ENCODE data around the gene DYNC1LI2.

The DYNC1LI2 gene

GRCh38 chr16:66735891-66736290, 15.5 kb downstream of the DYNC1LI2 start:
- no peak for FAIRE-seq

DNA sequence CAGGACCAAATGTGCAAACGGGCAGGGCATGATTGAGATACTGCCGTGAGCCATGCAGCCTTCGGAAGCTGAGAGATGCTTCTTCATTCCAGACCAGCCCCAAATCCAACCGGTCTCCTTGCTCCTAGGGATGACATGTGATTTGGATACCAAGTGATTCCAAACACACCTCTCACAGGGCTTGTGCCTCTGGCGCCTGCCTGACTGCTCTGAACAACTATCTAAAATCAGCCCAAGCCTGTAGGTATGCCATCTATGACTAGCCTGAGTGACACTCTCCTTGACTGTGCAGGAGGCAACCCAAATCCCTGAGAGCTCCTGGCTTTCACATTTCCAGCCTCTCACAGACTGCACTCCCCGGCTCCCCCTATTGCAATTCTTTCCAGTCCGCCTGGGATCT, 20.3 kb downstream of the DYNC1LI2 start:
- FAIRE-seq: no peak

GRCh38 chr16:66728804-66729203, 22.6 kb downstream of the DYNC1LI2 start:
- FAIRE-seq: no peak

DNA sequence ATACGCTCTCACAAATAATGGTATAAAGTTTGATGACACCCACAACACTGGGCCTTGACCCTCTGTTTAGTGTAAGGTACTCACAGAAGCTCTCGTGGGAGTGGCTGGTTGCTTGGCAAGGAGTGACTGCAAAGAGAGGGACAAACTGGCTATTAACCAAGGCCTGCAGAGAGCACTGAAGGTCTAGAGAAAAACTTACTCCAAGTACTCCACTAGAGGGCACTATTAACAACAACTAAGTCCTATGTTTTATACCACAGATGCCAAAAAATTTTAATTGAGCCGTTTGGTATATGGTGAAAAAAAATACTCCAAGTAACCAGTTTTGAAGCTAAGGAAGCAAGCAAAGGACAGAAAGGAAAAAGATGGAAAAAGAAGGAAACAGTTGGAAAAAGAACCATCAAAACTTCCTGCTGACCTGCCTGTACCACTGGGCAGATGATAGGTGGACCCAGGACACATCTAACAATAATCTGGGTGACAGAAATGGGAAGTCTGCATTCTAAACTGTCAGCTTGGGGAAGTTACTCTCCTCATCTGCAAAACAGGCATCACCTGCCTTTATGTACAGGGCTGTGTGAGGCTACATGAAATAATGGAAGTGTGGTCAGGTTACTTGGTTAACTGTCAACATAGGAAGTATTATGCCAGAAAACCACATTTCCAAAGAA, 23.2 kb downstream of the DYNC1LI2 start:
- FAIRE-seq: peak; percentile 75

GRCh38 chr16:66720766-66721165, 30.6 kb downstream of the DYNC1LI2 start:
- FAIRE-seq: no peak

DNA sequence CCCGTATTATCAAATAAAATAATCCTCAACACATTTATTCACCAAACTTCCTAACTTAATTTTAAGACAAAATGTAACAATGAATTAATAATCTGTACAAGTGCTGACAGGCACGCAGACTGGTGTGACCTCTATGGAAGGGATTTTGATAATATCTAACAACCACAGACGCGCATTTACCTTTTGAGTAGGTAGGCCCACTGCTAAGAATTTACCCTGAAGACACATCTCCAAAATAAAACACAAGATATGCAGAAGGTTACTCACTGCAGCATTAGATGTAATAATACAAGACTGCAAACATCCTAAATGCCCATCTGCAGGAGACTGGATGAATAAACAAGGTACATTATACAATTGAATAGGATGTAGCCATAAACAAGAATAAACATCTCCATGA, 32.2 kb downstream of the DYNC1LI2 start:
- FAIRE-seq: no peak

GRCh38 chr16:66717776-66718175, 33.6 kb downstream of the DYNC1LI2 start:
- no peak for FAIRE-seq

DNA sequence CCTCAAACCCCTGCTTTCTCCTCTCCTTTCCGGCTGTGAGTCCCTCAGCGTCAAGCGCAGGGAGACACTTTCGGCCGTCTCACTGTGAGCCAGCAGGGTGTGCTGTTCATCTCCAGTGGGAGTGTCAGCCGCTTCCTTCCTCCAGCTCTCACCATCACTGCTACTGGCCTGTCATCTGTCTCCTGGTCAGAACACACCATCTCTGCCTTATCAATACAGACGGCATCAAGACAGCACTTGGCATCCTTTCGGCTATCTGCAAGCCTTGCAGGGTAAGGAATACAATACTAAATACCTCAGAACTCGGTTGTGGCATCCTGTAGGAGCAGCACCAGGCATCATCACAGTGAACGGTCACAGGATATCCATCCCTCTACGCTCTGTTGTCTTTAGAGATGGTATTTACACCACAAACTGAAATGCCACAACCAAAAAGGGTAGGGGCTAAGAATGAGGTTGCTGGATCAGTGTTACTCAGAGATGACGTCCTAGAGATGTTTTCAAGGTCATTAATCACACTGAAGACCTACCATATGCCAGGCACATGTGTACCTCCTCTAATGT, 34.2 kb downstream of the DYNC1LI2 start:
- FAIRE-seq: no peak

DNA sequence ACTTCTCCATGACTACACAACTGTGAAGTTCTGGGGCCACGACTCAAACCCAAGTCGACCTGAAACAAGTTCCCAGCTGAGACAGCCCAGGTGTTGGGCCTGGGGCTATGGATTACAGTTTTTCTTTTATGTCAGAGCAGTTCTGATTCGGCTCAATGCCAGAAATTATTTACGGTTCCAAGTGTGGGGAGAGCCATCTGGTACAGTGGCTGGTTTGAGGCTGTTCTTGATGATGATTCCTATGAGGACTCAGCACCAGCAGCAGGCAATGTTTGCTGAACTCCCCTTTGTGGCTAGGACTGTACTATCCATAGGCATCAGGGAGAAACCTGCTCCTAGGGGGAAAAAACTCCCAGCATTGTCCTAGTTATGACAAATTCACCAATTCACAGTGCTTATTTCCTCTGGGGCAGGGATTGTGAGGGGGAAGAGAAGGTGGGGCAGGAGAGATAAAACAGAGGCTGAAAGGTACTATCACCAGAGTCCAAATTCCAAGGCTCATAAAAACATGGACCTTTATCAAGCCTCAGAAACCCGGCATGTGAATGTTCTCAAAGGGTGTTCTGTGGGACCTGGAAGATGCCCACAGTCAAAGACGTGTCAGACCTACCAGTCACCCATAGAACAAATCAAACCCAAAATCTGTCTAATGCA, 36.6 kb downstream of the DYNC1LI2 start:
- FAIRE-seq: no peak

- FAIRE-seq: no peak
Measured at GRCh38 chr16:66714062-66714461, 37.3 kb downstream of the DYNC1LI2 start.

GRCh38 chr16:66713076-66713475, 38.3 kb downstream of the DYNC1LI2 start:
- no peak for FAIRE-seq

DNA sequence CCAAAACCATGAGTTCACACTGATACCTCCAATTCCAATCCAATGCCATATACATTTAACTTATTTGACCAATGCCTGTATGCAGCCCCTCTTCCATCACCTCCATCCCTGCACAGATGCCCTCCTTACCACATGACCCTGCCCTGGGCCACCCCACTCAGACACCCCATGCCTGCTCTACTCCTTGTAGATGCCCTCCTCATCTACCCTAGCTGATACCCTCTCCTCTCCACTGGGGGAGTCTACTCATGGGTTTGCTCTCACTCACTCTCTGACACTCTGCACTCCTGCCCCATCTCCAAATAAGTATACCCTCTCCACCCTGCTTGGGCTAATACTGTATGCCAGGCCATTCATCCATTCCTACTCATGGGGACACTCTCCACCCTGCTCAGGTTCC, 38.9 kb downstream of the DYNC1LI2 start:
- no peak for FAIRE-seq

DNA sequence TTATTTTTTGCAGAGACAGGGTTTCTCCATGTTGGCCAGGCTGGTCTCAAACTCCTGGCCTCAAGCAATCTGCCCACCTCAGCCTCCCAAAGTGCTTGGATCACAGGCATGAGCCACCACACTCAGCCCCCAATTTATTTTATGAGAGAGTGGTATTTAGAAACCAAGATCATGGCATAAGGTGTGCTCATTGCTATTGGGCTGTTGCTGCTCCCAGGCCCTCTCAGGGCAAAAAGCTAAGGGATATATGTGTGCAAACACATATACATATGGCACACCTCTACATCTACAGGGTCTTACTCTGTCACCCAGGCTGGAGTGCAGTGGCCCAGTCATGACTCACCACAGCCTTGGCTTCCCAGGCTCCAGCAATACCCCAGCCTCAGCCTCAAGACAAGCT, 39.8 kb downstream of the DYNC1LI2 start:
- no peak for FAIRE-seq

DNA sequence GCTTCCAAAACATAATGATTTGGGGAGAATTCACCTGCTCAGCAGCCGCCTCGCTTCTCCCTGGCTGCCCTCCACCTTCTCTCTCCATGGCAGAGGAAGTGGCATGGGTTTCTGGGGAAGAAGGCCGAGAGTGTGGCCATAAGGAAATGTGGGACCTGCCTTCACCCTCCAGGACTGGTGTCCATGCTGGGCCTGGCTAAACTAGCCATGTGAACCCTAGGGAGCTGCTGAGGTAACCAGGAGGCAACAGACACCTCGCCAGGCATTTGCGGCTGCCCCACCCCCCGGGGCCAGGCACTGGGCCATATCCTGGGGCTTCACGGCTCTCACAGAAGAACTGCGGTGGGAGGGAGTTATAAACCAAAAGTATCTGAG, 44.9 kb downstream of the DYNC1LI2 start:
- no peak for FAIRE-seq

GRCh38 chr16:66705790-66706505, 45.5 kb downstream of the DYNC1LI2 start:
- FAIRE-seq: no peak

DNA sequence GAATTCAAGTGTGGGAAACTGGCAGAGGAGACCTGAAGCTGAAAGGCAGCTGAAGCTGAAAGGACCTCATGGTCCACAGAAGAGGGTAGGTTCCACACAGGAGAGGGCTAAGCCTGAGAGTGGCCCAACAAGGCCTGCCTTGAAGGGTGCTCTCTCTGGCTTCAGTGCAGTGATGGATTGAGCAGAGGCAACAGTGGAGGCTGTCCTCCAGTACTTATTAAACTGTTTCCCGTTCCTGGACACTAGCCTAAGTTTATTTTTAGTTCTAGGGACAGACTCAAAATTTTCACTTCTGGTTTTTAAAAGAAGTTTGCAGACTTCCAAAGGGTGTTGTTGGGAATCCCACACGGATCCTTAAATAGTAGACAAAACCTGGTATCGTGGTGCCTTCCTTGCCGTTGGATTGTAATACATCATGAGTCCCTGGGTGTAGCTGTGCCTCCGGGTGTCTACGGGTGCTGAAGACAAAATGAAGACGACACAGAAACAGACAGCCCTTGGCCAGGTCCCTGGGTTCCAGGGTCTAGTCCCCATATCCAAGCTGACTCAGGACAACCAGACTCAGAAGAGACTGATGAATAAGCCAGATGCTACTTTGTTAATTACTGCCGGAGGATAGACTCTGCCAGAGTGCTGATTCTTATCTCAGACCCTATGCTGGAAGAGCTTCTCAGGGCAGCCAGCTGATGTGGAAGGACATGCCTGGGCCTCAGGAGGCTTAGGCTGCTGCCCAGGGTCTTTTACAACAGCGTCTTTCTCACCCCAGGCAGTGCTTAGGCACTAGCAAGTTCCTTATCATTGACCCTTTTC, 47.8 kb downstream of the DYNC1LI2 start:
- no peak for FAIRE-seq

DNA sequence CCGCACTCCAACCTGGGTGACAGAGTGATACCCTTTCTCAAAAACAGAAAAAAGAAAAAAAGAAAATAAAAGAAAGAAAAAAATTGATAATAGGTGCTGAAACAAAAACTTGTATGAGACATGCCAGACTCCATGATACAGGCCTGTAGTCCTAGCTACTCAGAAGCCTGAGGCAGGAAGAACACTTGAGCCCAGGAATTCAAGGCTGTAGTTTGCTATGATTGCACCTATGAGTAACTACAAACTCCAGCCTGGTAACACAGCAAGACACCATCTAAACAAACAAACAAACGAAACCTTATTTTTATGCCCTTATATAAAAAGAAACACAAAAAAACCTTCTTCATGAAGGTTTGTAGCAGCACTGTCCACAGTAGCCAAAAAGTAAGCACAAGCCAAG, 49.9 kb downstream of the DYNC1LI2 start:
- no peak for FAIRE-seq

DNA sequence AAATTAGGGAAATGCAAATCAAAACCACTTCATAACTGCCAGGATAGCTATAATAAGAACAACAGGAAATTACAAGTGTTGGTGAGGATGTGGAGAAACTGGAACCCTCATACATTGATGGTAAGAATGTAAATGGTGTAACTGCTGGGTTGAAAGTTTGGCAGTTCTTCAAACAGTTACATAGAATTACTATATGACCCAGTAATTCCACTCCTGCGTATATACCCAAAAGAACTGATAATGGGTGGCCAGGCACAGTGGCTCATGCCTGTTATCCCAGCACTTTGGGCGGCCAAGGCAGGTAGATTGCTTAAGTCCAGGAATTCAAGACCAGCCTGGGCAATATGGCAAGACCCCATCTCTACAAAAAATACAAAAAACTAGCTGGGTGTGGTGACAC, 50.4 kb downstream of the DYNC1LI2 start:
- FAIRE-seq: no peak

- FAIRE-seq: no peak
Measured at GRCh38 chr16:66699898-66700297, 51.5 kb downstream of the DYNC1LI2 start.

DNA sequence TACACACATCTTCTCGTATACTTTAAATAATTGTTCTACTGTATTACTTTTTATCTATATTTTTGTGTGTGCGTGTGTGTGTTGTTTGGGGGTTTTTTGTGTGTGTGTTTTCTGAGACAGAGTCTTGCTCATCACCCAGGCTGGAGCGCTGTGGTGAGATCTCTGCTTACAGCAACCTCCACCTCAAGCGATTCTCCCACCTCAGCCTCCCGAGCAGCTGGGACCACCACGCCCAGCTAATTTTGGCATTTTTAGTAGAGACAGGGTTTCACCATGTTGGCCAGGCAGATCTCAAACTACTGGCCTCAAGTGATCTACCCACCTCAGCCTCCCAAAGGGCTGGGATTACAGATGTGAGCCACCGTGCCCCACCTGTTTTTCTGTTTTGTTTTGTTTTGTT, 53.4 kb downstream of the DYNC1LI2 start:
- FAIRE-seq: no peak

GRCh38 chr16:66696669-66697630, 54.5 kb downstream of the DYNC1LI2 start, which contains the start of gene CMTM4:
Gene CMTM4, minus strand, starts transcription at chr16:66696743. Its CDS starts 218 bp downstream, at chr16:66696525.
- FAIRE-seq: no peak

All from TTC549 (cell line).